Skeletal muscle tissue (tissue), 2 donors: ENCODE measurements around the gene CSNK1G2. TPM values are rescaled to one million over a fixed set of nuclear protein-coding genes. Genes with fewer than 3 reads are reported as not detected.

ENCODE experiments used
- small RNA-seq: library from RNA; depleted of rRNA; stranded (forward); fragments of <200 nt; gene quantifications from one replicate; pipeline ENCODE3, GENCODE V24; 2014
- total RNA-seq: library from RNA; depleted of rRNA; stranded (reverse); fragments of >200 nt; gene quantifications from one replicate; pipeline ENCODE4 v1.2.3, GENCODE V29; 2014

The CSNK1G2 gene
- total RNA-seq, 1 donor from 2014 or later = 24.0 TPM

Small RNA genes lying within 50 kb of the gene (small RNA-seq; reads per million reads assigned to genes)
- not detected for gene AC007136.1

Other genes with a start within 250 kb of the CSNK1G2 start
- gene ONECUT3, start 187.7 kb upstream of the CSNK1G2 start, total RNA-seq = not detected
- gene ATP8B3, start 128.9 kb upstream of the CSNK1G2 start, total RNA-seq = 0.52 TPM
- gene REXO1, start 92.7 kb upstream of the CSNK1G2 start, total RNA-seq = 5.7 TPM
- gene KLF16, start 77.6 kb upstream of the CSNK1G2 start, total RNA-seq = 2.6 TPM
- gene ABHD17A, start 55.7 kb upstream of the CSNK1G2 start, total RNA-seq = 52.7 TPM
- gene ADAT3, start 35.8 kb upstream of the CSNK1G2 start, total RNA-seq = 1.0 TPM
- 8.9 TPM for gene SCAMP4, start 35.8 kb upstream of the CSNK1G2 start, total RNA-seq
- 28.7 TPM for gene BTBD2, start 74.5 kb downstream of the CSNK1G2 start, total RNA-seq
- gene MKNK2, start 110.1 kb downstream of the CSNK1G2 start, total RNA-seq = 32.4 TPM
- gene MOB3A, start 155.2 kb downstream of the CSNK1G2 start, total RNA-seq = 12.0 TPM
- 2.1 TPM for gene IZUMO4, start 155.7 kb downstream of the CSNK1G2 start, total RNA-seq
- gene AP3D1, start 210.4 kb downstream of the CSNK1G2 start, total RNA-seq = 33.4 TPM
- gene DOT1L, start 222.8 kb downstream of the CSNK1G2 start, total RNA-seq = 5.7 TPM